ENCODE measurements around the gene RPL15.

The RPL15 gene

GRCh38 chr3:23956701-23957100 lies 39.8 kb downstream of the RPL15 start:
- Histone ChIP-seq H3K27me3 (ENCODE audit: control insufficient read depth, insufficient read depth, low read length) (no peaks in the 10 kb centered on the region), H3K36me3 (ENCODE audit: control insufficient read depth, insufficient read depth, low read length) (no peaks in the 10 kb centered on the region), H3K9me3 (ENCODE audit: control insufficient read depth, low read length) (no peaks in the 10 kb centered on the region), H3K9ac (ENCODE audit: low read length) (no peak overlapping the region), H3K4me1 (ENCODE audit: control insufficient read depth, insufficient read depth, low read length) (peaks cover 48% of the 10 kb centered on the region), H3K4me3 (ENCODE audit: low read length) (no peak overlapping the region)

- no peaks in the 10 kb centered on the region for H3K36me3 ChIP-seq (ENCODE audit: control insufficient read depth, insufficient read depth, low read length)
- H3K9ac ChIP-seq (ENCODE audit: low read length), result no peak overlapping the region
- H3K4me1 ChIP-seq (ENCODE audit: control insufficient read depth, insufficient read depth, low read length), result peaks cover 40% of the 10 kb centered on the region
- no peak overlapping the region for H3K4me3 ChIP-seq (ENCODE audit: low read length)
- H3K9me3 ChIP-seq (ENCODE audit: control insufficient read depth, low read length), result no peaks in the 10 kb centered on the region
- H3K27me3 ChIP-seq (ENCODE audit: control insufficient read depth, insufficient read depth, low read length), result no peaks in the 10 kb centered on the region
Observed at GRCh38 chr3:23959135-23959900, 42.4 kb downstream of the RPL15 start.

GRCh38 chr3:23960649-23961048 lies 43.7 kb downstream of the RPL15 start:
- Histone ChIP-seq H3K36me3 (ENCODE audit: control insufficient read depth, insufficient read depth, low read length) (no peaks in the 10 kb centered on the region), H3K9ac (ENCODE audit: low read length) (no peak overlapping the region), H3K4me1 (ENCODE audit: control insufficient read depth, insufficient read depth, low read length) (peaks cover 27% of the 10 kb centered on the region), H3K27me3 (ENCODE audit: control insufficient read depth, insufficient read depth, low read length) (no peaks in the 10 kb centered on the region), H3K9me3 (ENCODE audit: control insufficient read depth, low read length) (no peaks in the 10 kb centered on the region), H3K4me3 (ENCODE audit: low read length) (no peak overlapping the region)

DNA sequence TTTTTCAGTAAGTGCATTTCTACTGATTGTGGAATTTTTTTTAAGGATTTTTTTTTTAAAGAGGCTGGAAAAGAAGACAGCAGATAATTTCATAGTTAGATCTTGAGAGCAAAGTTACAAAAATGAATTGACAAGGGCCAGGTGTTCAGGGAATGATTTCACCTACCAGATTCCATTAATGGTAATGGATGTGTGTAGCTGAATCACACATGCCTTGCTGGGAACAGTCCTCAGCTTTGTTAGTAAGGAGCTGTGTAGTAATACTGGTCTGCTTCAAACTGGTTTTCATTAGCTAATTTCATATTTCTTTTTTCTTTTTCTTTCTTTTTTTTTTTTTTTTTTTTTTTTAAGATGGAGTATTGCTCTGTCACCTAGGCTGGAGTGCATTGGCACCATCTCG lies 44.1 kb downstream of the RPL15 start:
- H3K4me1 ChIP-seq (ENCODE audit: control insufficient read depth, insufficient read depth, low read length), result peaks cover 27% of the 10 kb centered on the region
- H3K9me3 ChIP-seq (ENCODE audit: control insufficient read depth, low read length), result no peaks in the 10 kb centered on the region
- no peak overlapping the region for H3K9ac ChIP-seq (ENCODE audit: low read length)
- H3K36me3 ChIP-seq (ENCODE audit: control insufficient read depth, insufficient read depth, low read length), result no peaks in the 10 kb centered on the region
- no peaks in the 10 kb centered on the region for H3K27me3 ChIP-seq (ENCODE audit: control insufficient read depth, insufficient read depth, low read length)
- H3K4me3 ChIP-seq (ENCODE audit: low read length), result no peak overlapping the region

DNA sequence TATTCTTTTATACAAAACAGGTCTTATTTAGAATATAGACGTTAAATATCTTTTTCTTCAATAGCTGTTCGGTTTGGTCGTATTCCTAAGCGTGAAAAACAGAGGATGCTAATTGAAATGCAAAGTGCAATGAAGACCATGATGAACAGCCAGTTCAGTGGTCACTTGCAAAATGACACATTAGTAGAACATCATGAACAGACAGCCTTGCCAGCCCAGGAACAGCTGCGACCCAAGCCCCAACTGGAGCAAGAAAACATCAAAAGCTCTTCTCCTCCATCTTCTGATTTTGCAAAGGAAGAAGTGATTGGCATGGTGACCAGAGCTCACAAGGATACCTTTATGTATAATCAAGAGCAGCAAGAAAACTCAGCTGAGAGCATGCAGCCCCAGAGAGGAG lies 45.0 kb downstream of the RPL15 start:
- Histone ChIP-seq H3K36me3 (ENCODE audit: control insufficient read depth, insufficient read depth, low read length) (no peaks in the 10 kb centered on the region), H3K4me3 (ENCODE audit: low read length) (no peak overlapping the region), H3K9ac (ENCODE audit: low read length) (no peak overlapping the region), H3K9me3 (ENCODE audit: control insufficient read depth, low read length) (no peaks in the 10 kb centered on the region), H3K4me1 (ENCODE audit: control insufficient read depth, insufficient read depth, low read length) (peaks cover 27% of the 10 kb centered on the region), H3K27me3 (ENCODE audit: control insufficient read depth, insufficient read depth, low read length) (no peaks in the 10 kb centered on the region)

- Histone ChIP-seq H3K4me3 (ENCODE audit: low read length) (no peak overlapping the region), H3K9ac (ENCODE audit: low read length) (no peak overlapping the region), H3K36me3 (ENCODE audit: control insufficient read depth, insufficient read depth, low read length) (peaks cover 5% of the 10 kb centered on the region), H3K9me3 (ENCODE audit: control insufficient read depth, low read length) (no peaks in the 10 kb centered on the region), H3K27me3 (ENCODE audit: control insufficient read depth, insufficient read depth, low read length) (no peaks in the 10 kb centered on the region), H3K4me1 (ENCODE audit: control insufficient read depth, insufficient read depth, low read length) (peaks cover 13% of the 10 kb centered on the region)
Observed at GRCh38 chr3:23964537-23965235, 47.8 kb downstream of the RPL15 start.

- no peaks in the 10 kb centered on the region for H3K27me3 ChIP-seq (ENCODE audit: control insufficient read depth, insufficient read depth, low read length)
- H3K9me3 ChIP-seq (ENCODE audit: control insufficient read depth, low read length), result no peaks in the 10 kb centered on the region
- H3K9ac ChIP-seq (ENCODE audit: low read length), result no peak overlapping the region
- H3K4me3 ChIP-seq (ENCODE audit: low read length), result no peak overlapping the region
- peaks cover 5% of the 10 kb centered on the region for H3K36me3 ChIP-seq (ENCODE audit: control insufficient read depth, insufficient read depth, low read length)
- no peaks in the 10 kb centered on the region for H3K4me1 ChIP-seq (ENCODE audit: control insufficient read depth, insufficient read depth, low read length)
Observed at GRCh38 chr3:23966328-23966727, 49.4 kb downstream of the RPL15 start.

DNA sequence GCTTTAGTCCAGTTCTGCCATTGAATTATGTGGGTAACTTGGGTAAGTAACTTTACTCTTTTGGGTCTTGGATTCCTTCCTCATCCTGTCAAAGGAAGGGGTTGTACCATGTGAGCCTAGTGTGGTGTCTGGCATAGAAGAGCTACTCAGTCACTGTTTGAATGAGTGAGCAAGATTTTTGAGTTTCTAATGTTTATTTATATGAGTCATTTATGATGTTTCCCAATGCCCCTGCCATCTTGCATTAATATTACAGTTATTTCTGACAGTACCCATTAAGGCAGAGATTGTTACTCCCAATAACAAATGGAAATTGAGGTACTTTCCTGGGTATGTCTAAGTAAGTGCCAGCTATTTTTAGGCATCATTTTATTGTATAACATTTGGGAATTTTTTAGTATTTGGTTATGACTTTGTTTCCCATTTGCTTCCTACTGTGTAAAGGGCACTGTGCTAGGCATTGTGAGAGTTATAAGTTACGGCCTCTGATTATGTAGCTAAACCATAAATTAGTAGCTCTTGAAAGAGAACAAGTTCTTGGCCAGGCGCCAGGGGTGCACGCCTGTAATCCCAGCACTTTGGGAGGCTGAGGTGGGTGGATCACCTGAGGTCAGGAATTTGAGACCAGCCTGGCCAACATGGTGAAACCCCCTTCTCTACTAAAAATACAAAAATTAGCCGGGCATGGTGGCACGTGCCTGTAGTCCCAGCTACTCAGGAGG lies 51.7 kb downstream of the RPL15 start:
- no peak overlapping the region for H3K4me3 ChIP-seq (ENCODE audit: low read length)
- H3K27me3 ChIP-seq (ENCODE audit: control insufficient read depth, insufficient read depth, low read length), result no peaks in the 10 kb centered on the region
- no peak overlapping the region for H3K9ac ChIP-seq (ENCODE audit: low read length)
- H3K9me3 ChIP-seq (ENCODE audit: control insufficient read depth, low read length), result no peaks in the 10 kb centered on the region
- no peaks in the 10 kb centered on the region for H3K4me1 ChIP-seq (ENCODE audit: control insufficient read depth, insufficient read depth, low read length)
- H3K36me3 ChIP-seq (ENCODE audit: control insufficient read depth, insufficient read depth, low read length), result peaks cover 5% of the 10 kb centered on the region

DNA sequence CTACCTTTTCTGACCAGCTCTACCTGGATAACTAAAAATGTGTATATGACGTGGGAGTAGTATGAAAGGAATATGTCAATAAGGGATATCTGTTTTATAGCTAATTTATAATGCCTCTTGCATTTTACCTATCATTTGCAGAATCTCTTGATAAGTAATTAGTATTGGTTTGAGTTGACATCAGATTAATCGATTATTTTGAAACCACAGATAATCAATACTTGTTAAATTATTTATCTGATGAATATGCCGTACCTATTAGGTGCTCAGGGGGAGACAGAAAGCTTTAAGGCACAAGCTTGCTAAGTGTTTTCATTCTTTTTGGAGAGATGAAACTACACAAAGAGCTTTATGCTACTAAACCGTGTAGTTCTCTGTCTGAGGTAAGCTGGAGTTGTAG lies 52.5 kb downstream of the RPL15 start:
- no peaks in the 10 kb centered on the region for H3K27me3 ChIP-seq (ENCODE audit: control insufficient read depth, insufficient read depth, low read length)
- H3K4me1 ChIP-seq (ENCODE audit: control insufficient read depth, insufficient read depth, low read length), result no peaks in the 10 kb centered on the region
- no peak overlapping the region for H3K4me3 ChIP-seq (ENCODE audit: low read length)
- peaks cover 5% of the 10 kb centered on the region for H3K36me3 ChIP-seq (ENCODE audit: control insufficient read depth, insufficient read depth, low read length)
- H3K9ac ChIP-seq (ENCODE audit: low read length), result no peak overlapping the region
- H3K9me3 ChIP-seq (ENCODE audit: control insufficient read depth, low read length), result no peaks in the 10 kb centered on the region

All from mucosa of stomach (tissue), 1 donor.